GM15510 (cell line): Measurements from ENCODE around the gene FAXC.

Experiments
- POLR2A ChIP-seq: IDR thresholded peaks from 3 replicates; pipeline ENCODE4 v1.6.1; 2011; ENCODE audit warnings: borderline replicate concordance; ENCODE audit not compliant: insufficient read length; ENCODE audit errors: extremely low read depth

The FAXC gene

GRCh38 chr6:99309557-99309956, 39.9 kb downstream of the FAXC start:
- TF ChIP-seq POLR2A: no peak

GRCh38 chr6:99308788-99309187, 40.7 kb downstream of the FAXC start:
- TF ChIP-seq POLR2A: no peak

GRCh38 chr6:99307295-99307907, 42.1 kb downstream of the FAXC start:
- no peak for TF ChIP-seq POLR2A

- TF ChIP-seq POLR2A: no peak
Measured at GRCh38 chr6:99306341-99306740, 43.1 kb downstream of the FAXC start.

- TF ChIP-seq POLR2A: no peak
Measured at GRCh38 chr6:99305021-99305554, 44.4 kb downstream of the FAXC start.

GRCh38 chr6:99297415-99297814, 52.1 kb downstream of the FAXC start:
- TF ChIP-seq POLR2A: no peak

- TF ChIP-seq POLR2A: no peak
Measured at GRCh38 chr6:99297006-99297405, 52.5 kb downstream of the FAXC start.

GRCh38 chr6:99296261-99296660, 53.2 kb downstream of the FAXC start:
- TF ChIP-seq POLR2A: no peak

- no peak for TF ChIP-seq POLR2A
Measured at GRCh38 chr6:99295276-99295675, 54.2 kb downstream of the FAXC start.

- no peak for TF ChIP-seq POLR2A
Measured at GRCh38 chr6:99294786-99295185, 54.7 kb downstream of the FAXC start.

- no peak for TF ChIP-seq POLR2A
Measured at GRCh38 chr6:99289701-99290100, 59.8 kb downstream of the FAXC start.

- TF ChIP-seq POLR2A: no peak
Measured at GRCh38 chr6:99288668-99289067, 60.8 kb downstream of the FAXC start.

- TF ChIP-seq POLR2A: no peak
Measured at GRCh38 chr6:99287523-99287922, 62.0 kb downstream of the FAXC start.

- TF ChIP-seq POLR2A: no peak
Measured at GRCh38 chr6:99285881-99286280, 63.6 kb downstream of the FAXC start.

GRCh38 chr6:99282479-99283062, 66.9 kb downstream of the FAXC start:
- TF ChIP-seq POLR2A: no peak

GRCh38 chr6:99276747-99277146, 72.7 kb downstream of the FAXC start:
- TF ChIP-seq POLR2A: no peak
